Epithelial cell of esophagus (primary cell): ENCODE results near the gene GPR160.

Experiments
- DNase-seq: peaks from one replicate; pipeline ENCODE4 v3.0.0; 2010; ENCODE audit warnings: low read depth
- H3K4me3 ChIP-seq: 2 replicates; pipeline ENCODE4 v1.5.1; 2011; ENCODE audit warnings: mild to moderate bottlenecking, low read length, control low read depth
- TF ChIP-seq, protein P1 (sequence below): IDR thresholded peaks from 2 replicates; pipeline ENCODE4 v1.5.1; 2011; ENCODE audit warnings: low read depth, mild to moderate bottlenecking, low read length, control low read depth, inconsistent platforms; ENCODE audit not compliant: insufficient read depth; ENCODE audit errors: missing control alignments

GPR160 gene

GRCh38 chr3:170089862-170090600 is 52.2 kb downstream of the GPR160 start:
- no peak overlapping the region for H3K4me3 ChIP-seq
- TF ChIP-seq, protein P1, sequence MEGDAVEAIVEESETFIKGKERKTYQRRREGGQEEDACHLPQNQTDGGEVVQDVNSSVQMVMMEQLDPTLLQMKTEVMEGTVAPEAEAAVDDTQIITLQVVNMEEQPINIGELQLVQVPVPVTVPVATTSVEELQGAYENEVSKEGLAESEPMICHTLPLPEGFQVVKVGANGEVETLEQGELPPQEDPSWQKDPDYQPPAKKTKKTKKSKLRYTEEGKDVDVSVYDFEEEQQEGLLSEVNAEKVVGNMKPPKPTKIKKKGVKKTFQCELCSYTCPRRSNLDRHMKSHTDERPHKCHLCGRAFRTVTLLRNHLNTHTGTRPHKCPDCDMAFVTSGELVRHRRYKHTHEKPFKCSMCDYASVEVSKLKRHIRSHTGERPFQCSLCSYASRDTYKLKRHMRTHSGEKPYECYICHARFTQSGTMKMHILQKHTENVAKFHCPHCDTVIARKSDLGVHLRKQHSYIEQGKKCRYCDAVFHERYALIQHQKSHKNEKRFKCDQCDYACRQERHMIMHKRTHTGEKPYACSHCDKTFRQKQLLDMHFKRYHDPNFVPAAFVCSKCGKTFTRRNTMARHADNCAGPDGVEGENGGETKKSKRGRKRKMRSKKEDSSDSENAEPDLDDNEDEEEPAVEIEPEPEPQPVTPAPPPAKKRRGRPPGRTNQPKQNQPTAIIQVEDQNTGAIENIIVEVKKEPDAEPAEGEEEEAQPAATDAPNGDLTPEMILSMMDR: no peak
- DNase-seq: peak; percentile 17

GRCh38 chr3:170090601-170090981 is 52.8 kb downstream of the GPR160 start:
- DNase-seq: no peak
- H3K4me3 ChIP-seq: no peak overlapping the region
- TF ChIP-seq, protein P1: no peak

- H3K4me3 ChIP-seq: no peak overlapping the region
- TF ChIP-seq, protein P1: no peak
- no peak for DNase-seq
Observed at GRCh38 chr3:170092907-170093306, 55.1 kb downstream of the GPR160 start.

DNA sequence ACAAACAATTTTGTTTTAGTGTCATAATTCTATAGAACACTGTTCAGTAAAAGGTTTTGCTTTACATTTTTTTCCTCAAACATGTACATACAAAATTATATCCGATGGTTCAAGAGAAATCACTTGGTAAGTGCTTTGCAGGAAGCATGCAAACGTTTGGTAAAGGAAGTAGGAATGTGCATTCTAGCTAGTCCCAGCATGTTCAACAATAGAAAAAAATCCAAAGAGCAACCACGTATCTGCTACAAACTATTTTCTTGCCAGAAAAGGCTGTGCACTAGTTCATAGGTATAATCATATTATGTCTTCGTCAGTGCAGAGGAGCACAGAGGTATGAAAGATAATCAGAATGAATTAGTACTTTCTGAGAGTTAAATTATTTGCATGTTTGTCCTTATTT is 58.0 kb downstream of the GPR160 start:
- no peak overlapping the region for H3K4me3 ChIP-seq
- TF ChIP-seq, protein P1: no peak
- DNase-seq: peak; percentile 63

DNA sequence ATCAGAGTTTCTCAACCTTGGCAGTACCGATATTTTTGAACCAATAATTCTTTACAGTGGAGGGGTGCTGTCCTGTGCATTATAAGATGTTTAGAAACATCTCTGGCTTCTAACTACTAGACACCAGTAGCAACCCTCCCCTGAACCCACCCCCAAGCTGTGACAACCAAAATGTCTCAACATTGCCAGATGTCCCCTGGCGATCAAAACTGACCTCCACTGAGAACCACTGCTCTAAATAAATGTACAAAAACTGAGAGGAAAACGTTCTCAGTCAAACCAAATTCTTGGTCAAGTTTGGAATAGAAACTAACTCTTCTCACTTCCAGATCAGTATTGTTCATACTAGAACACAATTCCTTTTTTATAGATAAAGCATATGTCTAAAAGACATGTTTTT is 58.5 kb downstream of the GPR160 start:
- TF ChIP-seq, protein P1: no peak
- H3K4me3 ChIP-seq: no peak overlapping the region
- DNase-seq: no peak

DNA sequence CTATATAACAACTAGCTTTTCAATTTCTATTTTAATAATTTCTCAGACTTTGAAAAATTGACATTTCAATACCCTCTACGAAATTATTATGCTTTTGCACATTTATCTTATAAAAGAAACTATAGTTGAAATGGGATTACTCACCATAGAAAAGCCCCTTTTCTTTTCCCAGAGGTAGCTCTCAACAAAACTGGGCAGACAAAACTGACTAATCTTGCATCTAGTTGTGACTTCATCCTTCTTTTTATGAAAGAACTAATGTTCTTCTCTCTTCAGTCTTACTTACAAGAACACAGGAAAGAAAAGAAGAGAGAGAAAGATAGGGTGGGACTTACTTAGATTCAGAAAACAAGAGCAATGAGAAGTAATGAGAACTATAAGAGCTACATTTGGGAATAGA is 61.0 kb downstream of the GPR160 start:
- no peak overlapping the region for H3K4me3 ChIP-seq
- DNase-seq: peak; percentile 2
- TF ChIP-seq, protein P1: no peak

- TF ChIP-seq, protein P1: no peak
- no peak overlapping the region for H3K4me3 ChIP-seq
- no peak for DNase-seq
Observed at GRCh38 chr3:170100944-170101343, 63.1 kb downstream of the GPR160 start.
